ENCODE results near the gene BIRC2.

DNA sequence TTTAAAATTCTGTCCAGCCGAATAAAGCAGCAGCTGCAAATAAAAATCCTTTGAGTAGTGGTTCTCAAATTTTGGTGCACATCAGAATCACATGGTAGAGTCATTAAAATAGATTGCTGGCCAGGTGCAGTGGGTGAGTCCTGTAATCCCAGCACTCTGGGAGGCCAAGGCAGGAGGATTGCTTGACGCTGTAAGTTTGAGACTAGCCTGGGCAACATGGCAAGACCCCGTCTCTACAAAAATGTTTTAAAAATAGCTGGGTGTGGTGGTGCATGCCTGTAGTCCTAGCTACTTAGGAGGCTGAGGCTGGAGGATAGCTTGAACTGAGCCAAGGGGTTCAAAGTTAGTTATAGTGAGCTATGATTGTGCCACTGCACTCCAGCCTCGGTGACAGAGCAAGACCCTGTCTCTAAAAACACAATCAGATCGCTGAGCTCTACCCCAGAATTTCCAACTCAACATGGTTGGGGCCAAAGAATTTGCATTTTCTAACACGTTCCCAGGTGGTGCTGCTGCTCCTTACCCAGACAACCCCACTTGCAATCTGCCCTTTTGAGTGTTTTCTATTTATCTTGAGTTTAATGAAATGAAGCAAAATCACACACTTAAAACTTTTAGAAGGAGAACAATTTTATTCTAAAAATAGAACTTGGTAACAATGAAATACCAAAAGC, 48.8 kb downstream of the BIRC2 start:
- TF ChIP-seq EZH2phosphoT487 (IDR thresholded peaks at IDR 0.05; ENCODE audit: low read length) (no peak), EZH2 (optimal IDR thresholded peaks at IDR 0.05; ENCODE audit: low read depth, low read length) (no peak)
- TF ChIP-seq, protein P1, sequence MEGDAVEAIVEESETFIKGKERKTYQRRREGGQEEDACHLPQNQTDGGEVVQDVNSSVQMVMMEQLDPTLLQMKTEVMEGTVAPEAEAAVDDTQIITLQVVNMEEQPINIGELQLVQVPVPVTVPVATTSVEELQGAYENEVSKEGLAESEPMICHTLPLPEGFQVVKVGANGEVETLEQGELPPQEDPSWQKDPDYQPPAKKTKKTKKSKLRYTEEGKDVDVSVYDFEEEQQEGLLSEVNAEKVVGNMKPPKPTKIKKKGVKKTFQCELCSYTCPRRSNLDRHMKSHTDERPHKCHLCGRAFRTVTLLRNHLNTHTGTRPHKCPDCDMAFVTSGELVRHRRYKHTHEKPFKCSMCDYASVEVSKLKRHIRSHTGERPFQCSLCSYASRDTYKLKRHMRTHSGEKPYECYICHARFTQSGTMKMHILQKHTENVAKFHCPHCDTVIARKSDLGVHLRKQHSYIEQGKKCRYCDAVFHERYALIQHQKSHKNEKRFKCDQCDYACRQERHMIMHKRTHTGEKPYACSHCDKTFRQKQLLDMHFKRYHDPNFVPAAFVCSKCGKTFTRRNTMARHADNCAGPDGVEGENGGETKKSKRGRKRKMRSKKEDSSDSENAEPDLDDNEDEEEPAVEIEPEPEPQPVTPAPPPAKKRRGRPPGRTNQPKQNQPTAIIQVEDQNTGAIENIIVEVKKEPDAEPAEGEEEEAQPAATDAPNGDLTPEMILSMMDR (IDR thresholded peaks at IDR 0.05; ENCODE audit: low read length): no peak
